Measurements from ENCODE around the gene P2RY2. TPM values are rescaled to one million over a fixed set of nuclear protein-coding genes. Genes with fewer than 3 reads are reported as not detected.

Gene P2RY2
- total RNA-seq, 1 donor, result 0.36 TPM

- no peaks in the 10 kb centered on the region for H4K20me1 ChIP-seq (ENCODE audit: insufficient read depth, low read length)
Observed at GRCh38 chr11:73281201-73281741, 63.2 kb downstream of the P2RY2 start.

DNA sequence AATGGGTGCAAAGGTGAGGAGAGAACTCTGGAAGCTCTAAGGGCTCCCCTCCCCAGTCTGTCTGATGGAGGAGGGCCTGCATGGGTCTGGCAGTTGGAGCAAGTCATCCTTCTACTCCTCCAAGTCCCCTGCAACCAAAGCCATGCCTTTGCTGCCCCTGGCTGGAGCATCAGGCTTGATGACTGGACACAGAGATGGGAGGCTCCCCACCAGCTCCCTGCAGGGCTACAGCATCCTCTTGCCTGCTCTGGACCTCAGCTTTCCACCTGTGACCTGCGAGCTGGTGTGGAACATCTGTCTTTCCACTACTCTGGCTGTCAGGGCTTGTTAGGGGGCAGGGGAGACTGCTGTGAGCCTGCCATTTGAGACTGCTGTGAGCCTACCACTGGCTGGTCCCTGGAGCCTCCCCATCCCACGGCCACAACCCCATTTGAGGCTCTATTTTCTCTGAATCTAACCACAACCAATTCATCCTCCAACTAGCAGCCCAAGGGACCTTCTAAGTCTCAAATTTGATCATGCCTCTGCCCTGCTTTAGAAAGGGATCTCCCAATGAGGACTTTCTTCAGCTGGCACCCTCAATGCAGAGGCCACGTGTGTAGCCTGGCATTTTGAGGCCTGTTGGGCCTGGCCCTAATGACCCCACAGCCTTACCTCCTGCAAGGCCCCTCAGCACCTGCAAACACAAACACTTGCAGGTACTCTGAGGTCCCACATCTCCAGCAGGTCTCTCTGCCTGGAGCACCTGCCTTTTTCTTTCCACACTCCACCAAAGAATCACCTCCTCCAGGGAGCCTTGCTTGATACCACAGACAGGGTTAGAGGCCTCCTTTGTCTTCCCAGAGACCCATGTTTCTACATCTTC, 63.9 kb downstream of the P2RY2 start:
- peak; percentile 73 for DNase-seq (ENCODE audit: insufficient read length, low spot score, missing footprints)
- TF ChIP-seq, protein P1, sequence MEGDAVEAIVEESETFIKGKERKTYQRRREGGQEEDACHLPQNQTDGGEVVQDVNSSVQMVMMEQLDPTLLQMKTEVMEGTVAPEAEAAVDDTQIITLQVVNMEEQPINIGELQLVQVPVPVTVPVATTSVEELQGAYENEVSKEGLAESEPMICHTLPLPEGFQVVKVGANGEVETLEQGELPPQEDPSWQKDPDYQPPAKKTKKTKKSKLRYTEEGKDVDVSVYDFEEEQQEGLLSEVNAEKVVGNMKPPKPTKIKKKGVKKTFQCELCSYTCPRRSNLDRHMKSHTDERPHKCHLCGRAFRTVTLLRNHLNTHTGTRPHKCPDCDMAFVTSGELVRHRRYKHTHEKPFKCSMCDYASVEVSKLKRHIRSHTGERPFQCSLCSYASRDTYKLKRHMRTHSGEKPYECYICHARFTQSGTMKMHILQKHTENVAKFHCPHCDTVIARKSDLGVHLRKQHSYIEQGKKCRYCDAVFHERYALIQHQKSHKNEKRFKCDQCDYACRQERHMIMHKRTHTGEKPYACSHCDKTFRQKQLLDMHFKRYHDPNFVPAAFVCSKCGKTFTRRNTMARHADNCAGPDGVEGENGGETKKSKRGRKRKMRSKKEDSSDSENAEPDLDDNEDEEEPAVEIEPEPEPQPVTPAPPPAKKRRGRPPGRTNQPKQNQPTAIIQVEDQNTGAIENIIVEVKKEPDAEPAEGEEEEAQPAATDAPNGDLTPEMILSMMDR (IDR thresholded peaks at IDR 0.05; ENCODE audit: extremely low read depth, low read depth, low read length), result no peak
- no peak overlapping the region for H3K4me3 ChIP-seq (ENCODE audit: insufficient read depth, low read length)
- H2AFZ ChIP-seq (ENCODE audit: low read length), result no peak overlapping the region
- H3K9me3 ChIP-seq (ENCODE audit: low read depth, low read length), result no peaks in the 10 kb centered on the region
- H3K27me3 ChIP-seq (ENCODE audit: insufficient read depth, low read length), result no peaks in the 10 kb centered on the region
- H4K20me1 ChIP-seq (ENCODE audit: insufficient read depth, low read length), result no peaks in the 10 kb centered on the region
- no peak overlapping the region for H3K4me2 ChIP-seq (ENCODE audit: insufficient read depth, low read length)
- no peaks in the 10 kb centered on the region for H3K79me2 ChIP-seq (ENCODE audit: insufficient read depth, low read length)
- no peak overlapping the region for H3K27ac ChIP-seq (ENCODE audit: low read depth, low read length)
- H3K4me1 ChIP-seq (ENCODE audit: insufficient read depth, low read length), result peaks cover 3% of the 10 kb centered on the region
- H3K36me3 ChIP-seq (ENCODE audit: insufficient read depth, low read length), result no peaks in the 10 kb centered on the region

More at GRCh38 chr11:73281201-73281741, 63.2 kb downstream of the P2RY2 start:
- H3K36me3 ChIP-seq (ENCODE audit: insufficient read depth, low read length), result no peaks in the 10 kb centered on the region
- no peak overlapping the region for H3K4me2 ChIP-seq (ENCODE audit: insufficient read depth, low read length)
- H2AFZ ChIP-seq (ENCODE audit: low read length), result no peak overlapping the region
- no peak overlapping the region for H3K27ac ChIP-seq (ENCODE audit: low read depth, low read length)
- H3K79me2 ChIP-seq (ENCODE audit: insufficient read depth, low read length), result no peaks in the 10 kb centered on the region
- no peaks in the 10 kb centered on the region for H3K9me3 ChIP-seq (ENCODE audit: low read depth, low read length)
- H3K4me1 ChIP-seq (ENCODE audit: insufficient read depth, low read length), result peaks cover 3% of the 10 kb centered on the region
- no peaks in the 10 kb centered on the region for H3K27me3 ChIP-seq (ENCODE audit: insufficient read depth, low read length)
- H3K4me3 ChIP-seq (ENCODE audit: insufficient read depth, low read length), result no peak overlapping the region
- TF ChIP-seq, protein P1 (IDR thresholded peaks at IDR 0.05; ENCODE audit: extremely low read depth, low read depth, low read length), result no peak
- no peak for DNase-seq (ENCODE audit: insufficient read length, low spot score, missing footprints)

DNA sequence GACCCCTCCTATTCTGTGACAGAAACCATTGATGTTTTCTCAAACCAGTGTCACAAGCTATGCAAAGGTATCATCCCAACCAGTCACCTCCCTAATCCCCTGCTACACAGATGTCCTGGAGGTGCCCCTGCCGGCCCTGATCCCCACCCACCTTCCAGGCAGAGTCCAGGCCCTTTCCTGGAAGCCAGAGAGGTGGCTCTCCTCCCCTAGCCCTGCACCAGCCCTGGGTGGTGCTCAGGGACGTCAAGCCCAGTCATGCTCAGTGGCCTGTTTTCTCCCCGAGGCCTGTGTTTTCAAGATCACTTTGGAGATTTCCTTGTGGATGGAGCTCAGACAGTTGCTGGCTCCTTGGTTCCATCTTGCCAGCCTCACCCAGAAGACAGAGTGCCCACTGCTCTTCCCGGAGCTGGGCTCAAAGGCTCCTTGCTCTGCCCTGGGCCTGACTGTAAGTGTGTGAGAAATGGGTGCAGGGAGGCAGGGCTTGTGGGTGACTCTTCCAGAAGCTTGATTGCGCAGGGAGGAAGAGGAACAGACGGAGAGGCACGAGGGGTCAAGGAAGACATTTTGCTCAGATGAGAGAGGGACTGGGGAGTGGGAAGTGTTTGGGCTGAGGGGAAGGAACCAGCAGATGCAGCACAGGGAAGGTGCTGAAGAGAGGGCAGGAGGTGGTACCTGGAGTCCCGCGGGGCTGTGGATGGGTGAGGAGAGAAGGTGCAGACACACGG, 65.4 kb downstream of the P2RY2 start:
- H3K4me2 ChIP-seq (ENCODE audit: insufficient read depth, low read length), result no peak overlapping the region
- H3K4me3 ChIP-seq (ENCODE audit: insufficient read depth, low read length), result no peak overlapping the region
- H3K36me3 ChIP-seq (ENCODE audit: insufficient read depth, low read length), result no peaks in the 10 kb centered on the region
- TF ChIP-seq, protein P1 (IDR thresholded peaks at IDR 0.05; ENCODE audit: extremely low read depth, low read depth, low read length), result no peak
- H2AFZ ChIP-seq (ENCODE audit: low read length), result no peak overlapping the region
- no peaks in the 10 kb centered on the region for H4K20me1 ChIP-seq (ENCODE audit: insufficient read depth, low read length)
- DNase-seq (ENCODE audit: insufficient read length, low spot score, missing footprints), result no peak
- no peaks in the 10 kb centered on the region for H3K79me2 ChIP-seq (ENCODE audit: insufficient read depth, low read length)
- H3K27ac ChIP-seq (ENCODE audit: low read depth, low read length), result no peak overlapping the region
- no peaks in the 10 kb centered on the region for H3K9me3 ChIP-seq (ENCODE audit: low read depth, low read length)
- peaks cover 6% of the 10 kb centered on the region for H3K4me1 ChIP-seq (ENCODE audit: insufficient read depth, low read length)
- no peaks in the 10 kb centered on the region for H3K27me3 ChIP-seq (ENCODE audit: insufficient read depth, low read length)

DNA sequence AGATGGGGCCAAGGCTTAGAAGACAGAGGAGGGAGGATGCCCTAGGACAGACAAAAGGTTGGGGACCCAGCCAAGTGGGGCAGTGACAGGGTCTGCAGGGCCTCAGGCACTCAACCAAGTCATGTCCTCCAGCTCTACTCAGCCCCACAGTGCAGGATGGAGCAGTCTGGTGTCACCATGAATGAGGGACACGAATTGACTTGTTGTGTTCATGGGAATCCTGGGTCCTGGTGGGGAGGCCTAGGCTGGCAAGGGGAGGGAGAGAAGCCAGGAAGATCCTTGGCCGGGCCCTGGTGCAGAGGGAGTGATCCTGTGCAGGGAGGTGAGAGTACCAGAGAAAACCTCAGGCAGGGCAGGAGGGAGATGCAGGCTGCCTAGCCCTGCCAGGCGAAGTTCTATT, 66.0 kb downstream of the P2RY2 start:
- H3K27ac ChIP-seq (ENCODE audit: low read depth, low read length), result no peak overlapping the region

More for the DNA sequence above, 66.0 kb downstream of the P2RY2 start:
- TF ChIP-seq, protein P1 (IDR thresholded peaks at IDR 0.05; ENCODE audit: extremely low read depth, low read depth, low read length), result no peak
- H3K79me2 ChIP-seq (ENCODE audit: insufficient read depth, low read length), result no peaks in the 10 kb centered on the region
- no peaks in the 10 kb centered on the region for H4K20me1 ChIP-seq (ENCODE audit: insufficient read depth, low read length)
- H3K9me3 ChIP-seq (ENCODE audit: low read depth, low read length), result no peaks in the 10 kb centered on the region
- no peak overlapping the region for H3K4me2 ChIP-seq (ENCODE audit: insufficient read depth, low read length)
- no peak for DNase-seq (ENCODE audit: insufficient read length, low spot score, missing footprints)
- H3K27me3 ChIP-seq (ENCODE audit: insufficient read depth, low read length), result no peaks in the 10 kb centered on the region
- peaks cover 12% of the 10 kb centered on the region for H3K4me1 ChIP-seq (ENCODE audit: insufficient read depth, low read length)
- H3K4me3 ChIP-seq (ENCODE audit: insufficient read depth, low read length), result no peak overlapping the region
- no peaks in the 10 kb centered on the region for H3K36me3 ChIP-seq (ENCODE audit: insufficient read depth, low read length)
- no peak overlapping the region for H2AFZ ChIP-seq (ENCODE audit: low read length)
